HTERT RPE-1 (cell line): Measurements from ENCODE around the gene WDR31.
"Not testable (repeated sequence)": the region's sequence is repeated elsewhere in the genome, so short reads cannot be mapped to it uniquely, and the experiment has no call there.

ENCODE experiments used
- in situ Hi-C: fragments of 300-500 bp; cut with MboI; formaldehyde crosslinking; loops from 4 replicates; pipeline ENCODE4 v1.14.3; 2020; ENCODE audit warnings: low sequenced_read_pairs

WDR31 gene

DNA sequence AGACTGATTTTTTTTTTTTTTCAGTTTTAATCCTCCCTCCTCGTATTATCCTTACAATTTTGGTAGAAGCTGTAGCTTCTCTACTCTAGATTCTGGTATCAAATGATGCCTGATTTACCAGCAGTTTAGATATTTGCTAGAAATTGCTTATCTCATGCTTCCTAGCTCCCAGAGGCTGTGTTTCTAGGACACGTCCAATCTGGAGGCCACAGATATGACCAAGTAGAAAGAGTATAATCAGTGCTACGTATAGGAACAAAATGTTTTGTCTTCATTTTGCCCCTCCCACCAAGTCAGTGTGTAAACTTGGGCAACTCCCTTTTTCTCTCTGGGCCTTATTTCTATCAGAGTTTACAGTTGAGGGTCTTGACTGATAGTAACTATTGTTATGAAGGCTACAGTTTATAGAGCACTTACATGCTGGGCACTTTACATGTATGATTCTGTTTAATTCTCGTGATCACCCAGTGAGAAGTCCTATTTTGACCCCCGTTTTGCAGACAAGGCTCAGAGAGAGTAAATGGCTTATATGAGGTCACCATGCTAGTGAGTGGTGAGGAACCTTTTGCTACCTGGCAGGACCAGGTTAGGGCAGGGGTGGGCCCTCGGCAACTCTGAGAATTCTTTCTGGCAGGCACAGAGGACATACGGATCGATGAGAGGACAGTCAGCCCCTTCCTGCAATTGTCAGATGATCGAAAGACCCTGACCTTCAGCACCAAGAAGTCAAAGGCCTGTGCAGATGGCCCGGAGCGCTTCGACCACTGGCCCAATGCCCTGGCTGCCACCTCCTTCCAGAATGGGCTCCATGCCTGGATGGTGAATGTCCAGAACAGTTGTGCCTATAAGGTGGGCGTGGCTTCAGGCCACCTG lies 29.1 kb upstream of the WDR31 start:
- in situ Hi-C loops, result no loop called here

DNA sequence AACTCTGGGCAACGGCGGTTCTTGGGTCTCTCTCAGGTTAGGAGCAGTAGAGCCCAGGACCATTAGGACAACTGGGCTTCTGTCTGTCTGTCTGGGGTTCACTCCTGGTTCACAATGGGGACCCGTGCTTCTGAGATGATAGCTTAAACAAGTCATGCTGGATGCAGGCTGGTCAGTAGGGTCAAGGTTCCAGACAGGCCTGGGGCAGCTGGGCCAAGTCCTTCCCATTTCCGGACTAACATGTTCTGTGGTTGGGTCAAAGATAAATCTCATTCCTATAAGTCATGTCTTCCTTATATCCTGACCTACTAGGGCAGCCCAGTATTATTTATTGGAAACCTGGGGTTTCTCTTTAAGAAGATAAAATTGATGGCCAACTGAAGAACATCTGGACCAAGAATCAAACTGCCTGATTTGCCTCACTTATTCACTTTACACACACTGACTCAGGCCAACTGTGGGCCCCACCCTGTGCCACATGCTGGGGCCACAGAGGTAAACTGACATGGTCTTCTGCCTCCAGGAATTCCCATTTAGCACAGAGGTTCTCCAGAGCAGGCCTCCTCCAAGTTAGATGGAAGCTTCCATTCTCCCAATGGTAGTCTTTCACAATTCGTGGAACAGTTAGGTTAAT lies 28.4 kb upstream of the WDR31 start:
- in situ Hi-C loops, result no loop called here

DNA sequence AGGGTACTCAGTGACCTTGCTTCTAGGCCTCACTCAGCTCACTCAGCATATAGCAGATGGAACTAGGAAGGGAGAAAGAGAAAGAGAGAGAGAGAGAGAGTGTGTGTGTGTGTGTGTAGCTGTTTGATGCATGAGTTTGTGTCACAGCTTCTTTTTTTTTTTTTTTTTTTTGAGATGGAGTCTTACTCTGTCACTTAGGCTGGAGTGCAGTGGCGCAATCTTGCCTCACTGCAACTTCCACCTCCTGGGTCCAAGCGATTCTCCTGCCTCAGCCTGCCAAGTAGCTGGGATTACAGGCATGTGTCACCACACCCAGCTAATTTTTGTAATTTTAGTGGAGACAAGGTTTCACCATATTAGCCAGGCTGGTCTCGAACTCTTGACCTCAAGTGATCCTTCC lies 25.6 kb upstream of the WDR31 start:
- in situ Hi-C loops, result not testable (repeated sequence)

DNA sequence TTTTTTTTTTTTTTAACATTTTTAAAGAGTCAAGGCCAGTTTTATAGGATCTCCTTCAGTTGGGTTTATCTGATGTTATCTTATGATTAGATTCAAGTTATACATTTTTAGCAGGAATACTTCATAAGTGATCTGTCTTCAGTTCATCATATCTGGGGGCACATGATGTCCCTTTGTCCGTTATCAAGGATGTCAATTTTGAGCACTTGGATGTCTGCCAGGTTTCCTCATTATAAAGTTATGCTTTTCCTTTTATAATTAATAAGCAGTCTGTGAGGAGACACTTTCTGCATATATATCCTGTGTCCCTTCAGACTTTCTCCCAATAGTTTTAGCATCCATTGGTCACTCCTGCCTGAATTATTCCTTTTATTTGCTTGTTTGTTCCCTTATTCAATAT lies 24.9 kb upstream of the WDR31 start:
- in situ Hi-C loops, result no loop called here

DNA sequence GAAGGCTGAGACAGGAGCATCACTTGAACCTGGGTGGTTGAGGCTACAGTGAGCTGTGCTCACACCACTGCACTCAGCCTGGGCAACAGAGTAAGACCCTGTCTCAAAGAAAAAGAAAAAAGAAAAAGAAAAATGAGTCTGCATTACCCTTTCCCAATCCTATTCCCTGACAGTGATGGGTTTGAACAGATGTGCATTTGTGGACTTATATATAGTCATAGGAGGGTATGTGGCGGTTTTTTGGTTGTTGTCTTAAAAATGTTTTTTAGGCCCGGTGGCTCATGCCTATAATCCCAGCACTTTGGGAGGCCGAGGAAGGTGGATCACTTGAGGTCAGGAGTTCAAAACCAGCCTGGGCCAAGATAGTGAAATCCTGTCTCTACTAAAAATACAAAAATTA lies 23.3 kb upstream of the WDR31 start:
- in situ Hi-C loops, result no loop called here

GRCh38 chr9:113361304-113362018 lies 21.4 kb upstream of the WDR31 start:
- in situ Hi-C loops, result no loop called here

DNA sequence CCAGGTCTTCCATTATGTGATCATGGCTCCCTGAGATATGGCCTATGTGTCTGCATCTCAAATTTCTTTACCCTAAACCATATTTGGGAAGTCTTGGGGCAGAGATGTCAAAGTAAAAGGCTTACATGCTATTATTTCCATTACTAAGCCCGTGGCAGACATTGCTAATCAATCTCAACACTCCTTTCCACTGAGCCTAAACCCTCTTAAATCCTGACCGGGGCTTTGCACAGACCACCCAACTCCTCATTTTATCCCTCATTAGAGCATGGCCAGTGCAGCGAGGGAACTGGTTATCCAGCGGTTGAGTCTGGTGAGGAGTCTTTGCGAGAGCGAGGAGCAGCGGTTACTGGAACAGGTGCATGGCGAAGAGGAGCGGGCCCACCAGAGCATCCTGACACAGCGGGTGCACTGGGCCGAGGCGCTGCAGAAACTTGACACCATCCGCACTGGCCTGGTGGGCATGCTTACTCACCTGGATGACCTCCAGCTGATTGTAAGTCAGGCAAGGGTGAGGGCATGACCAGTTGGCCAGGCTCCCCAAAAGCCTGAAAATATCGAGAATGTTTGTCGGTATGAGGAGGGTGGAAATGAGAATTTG lies 20.3 kb upstream of the WDR31 start:
- in situ Hi-C loops, result no loop called here

DNA sequence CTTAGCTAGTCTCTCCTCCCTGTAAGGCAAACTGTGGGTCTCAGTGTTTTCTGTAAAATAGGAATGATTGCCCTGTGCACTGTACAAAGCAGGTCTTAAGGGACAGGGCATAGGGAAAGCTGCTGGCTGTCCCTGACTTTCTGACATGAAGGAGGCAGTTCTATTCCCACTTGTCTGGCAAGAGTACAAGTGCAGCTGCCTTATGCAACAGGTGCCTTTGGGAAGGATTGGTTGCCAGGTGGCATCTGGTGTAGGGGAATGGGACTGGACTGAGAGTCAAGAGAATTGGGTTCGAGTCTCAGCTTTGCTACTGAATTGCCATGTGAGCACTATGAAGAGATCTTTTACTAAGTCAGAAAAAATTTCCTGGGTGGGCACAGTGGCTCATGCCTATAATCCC lies 19.3 kb upstream of the WDR31 start:
- in situ Hi-C loops, result no loop called here

DNA sequence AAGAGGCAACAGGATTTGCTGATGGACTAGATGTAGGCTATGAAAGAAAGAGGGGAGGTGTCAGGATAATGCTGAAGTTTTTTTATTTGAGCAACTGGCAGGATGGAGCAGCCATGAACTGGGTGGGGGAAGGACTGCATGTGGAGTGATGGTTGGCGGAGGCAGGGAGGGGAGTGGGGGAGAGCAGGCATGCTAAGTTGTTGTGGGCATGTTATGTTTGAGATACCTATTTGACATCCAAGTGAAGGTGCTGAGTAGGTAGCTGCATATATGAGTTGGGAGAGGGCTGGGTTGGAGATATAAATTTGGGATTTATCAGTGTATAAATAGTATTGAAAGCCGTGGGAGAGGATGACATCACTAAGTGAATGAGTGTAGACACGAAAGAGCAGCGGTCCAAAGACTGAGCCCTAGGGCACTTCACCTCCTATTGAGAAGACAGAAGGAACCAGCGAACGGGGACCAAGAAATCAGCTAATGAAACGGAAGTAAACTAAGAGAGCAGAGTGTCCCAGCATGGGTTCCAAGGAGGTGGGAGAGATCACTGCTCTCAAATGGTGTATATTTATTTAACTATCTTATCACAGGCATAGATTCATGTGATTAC lies 16.7 kb upstream of the WDR31 start:
- in situ Hi-C loops, result no loop called here

DNA sequence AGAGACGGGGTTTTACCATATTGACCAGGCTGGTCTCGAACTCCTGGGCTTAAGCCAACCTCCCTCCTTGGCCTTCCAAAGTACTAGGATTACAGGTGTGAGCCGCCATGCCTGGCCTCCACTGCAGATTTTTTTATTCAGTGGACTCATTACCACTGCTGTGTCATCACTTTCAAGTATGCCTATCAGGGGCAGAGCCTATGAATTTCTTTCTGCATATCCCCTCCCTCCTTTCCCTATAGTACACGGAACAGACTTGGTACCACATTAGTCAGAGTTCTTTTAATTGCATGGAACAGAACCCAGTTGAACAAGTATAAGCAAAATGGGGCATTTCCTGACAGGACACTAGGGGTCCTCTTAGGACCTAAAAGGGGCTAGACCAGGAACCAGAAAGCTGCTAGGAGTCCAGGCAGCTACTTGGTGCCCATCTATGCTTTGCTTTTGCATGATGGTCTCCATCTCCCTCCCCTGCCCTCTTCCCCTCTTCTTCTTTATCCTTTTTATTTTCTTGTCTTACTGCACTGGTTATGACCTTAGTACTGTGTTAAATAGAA lies 15.0 kb upstream of the WDR31 start:
- in situ Hi-C loops, result no loop called here

- in situ Hi-C loops, result no loop called here
These were observed 12.3 kb upstream of the WDR31 start for GRCh38 chr9:113352411-113352810.

DNA sequence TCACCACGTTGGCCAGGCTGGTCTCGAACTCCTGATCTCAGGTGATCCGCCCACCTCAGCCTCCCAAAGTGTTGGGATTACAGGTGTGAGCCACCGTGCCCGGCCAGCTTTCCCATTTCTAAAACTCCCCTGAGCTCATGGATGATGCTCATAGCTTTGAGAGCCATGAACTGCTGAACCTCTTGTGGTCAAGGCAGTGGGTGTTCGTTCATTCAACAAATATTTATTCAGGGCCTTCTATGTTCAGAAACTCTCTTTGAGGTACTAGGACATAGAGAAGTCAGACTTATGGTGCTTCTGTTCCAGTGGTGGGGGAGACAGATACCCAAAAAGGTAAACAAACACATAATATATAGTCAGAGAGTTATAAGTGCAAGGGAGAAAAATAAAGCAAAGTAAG lies 11.9 kb upstream of the WDR31 start:
- in situ Hi-C loops, result no loop called here

GRCh38 chr9:113350937-113351336 lies 10.9 kb upstream of the WDR31 start:
- in situ Hi-C loops, result no loop called here

DNA sequence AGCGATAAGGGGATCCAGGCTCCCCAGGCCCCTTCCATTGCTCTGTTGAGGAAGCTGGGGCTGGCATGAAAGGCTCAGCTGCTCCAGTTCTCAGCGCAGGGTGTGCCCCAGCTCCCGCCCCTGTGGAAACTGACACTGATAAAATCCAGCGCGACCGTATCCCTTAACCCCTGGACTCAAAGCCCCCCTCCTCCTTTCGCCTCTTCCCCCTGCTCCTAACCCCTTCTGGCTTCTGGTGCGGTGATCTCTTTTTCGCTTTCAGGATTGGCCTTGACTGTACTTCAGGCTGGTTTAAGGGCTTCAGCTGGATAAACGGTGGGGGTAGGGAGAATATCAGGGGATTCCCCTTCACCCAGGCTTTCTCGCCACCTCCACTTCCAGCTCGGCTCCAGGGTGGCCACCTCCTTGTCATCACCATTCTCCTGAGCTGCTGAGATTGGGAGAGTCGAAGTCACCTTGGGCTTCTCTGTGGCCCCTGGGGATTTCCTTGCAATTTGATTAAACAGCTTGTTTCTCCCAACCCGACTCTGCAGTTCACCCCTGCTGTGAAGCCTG lies 10.1 kb upstream of the WDR31 start:
- in situ Hi-C loops, result no loop called here

GRCh38 chr9:113349445-113350094 lies 9.5 kb upstream of the WDR31 start, which contains the start of gene BSPRY:
Gene BSPRY, plus strand, starts transcription at chr9:113349541. Its CDS starts 39 bp downstream, at chr9:113349580.
- in situ Hi-C loops, result no loop called here

GRCh38 chr9:113349066-113349444 lies 9.0 kb upstream of the WDR31 start:
- in situ Hi-C loops, result no loop called here

DNA sequence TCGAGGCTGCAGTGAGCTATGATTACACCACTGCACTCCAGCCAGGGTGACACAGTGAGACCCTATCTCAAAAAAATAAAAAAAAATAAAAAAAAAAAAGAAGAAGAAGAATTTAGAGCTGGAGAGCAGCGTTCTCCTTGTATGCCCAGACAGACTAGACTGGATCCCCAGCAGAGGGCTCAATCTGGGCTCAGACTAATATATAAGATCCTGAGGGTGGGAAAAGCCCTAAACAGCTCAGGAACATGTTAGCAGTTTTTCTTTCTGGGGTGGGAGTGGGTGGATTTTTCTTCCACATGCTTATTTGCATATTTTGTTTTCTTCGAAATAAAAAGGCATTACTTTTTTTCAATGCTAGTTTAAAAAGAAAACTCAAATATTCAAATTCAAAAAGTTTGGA lies 8.4 kb upstream of the WDR31 start:
- in situ Hi-C loops, result no loop called here

DNA sequence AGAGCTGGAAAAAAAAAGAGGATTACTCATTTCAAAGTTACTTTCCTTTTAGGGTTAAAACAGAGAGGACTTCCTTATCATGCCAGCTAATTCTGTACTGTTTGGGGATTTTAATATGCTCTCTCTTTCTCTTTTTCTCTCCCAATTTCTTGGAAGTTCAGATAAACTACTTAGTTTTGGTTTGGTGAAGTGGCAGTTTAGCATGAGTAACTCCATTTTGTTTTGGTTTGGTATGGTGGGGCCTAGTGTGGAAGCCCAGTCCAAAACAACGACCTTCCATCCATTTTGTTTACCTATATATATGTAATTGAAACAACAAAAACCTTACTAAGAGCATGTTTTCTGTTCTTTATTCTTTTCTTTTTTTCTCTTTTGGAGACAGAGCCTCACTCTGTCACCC lies 5.6 kb upstream of the WDR31 start:
- in situ Hi-C loops, result no loop called here

- in situ Hi-C loops, result no loop called here
These were observed 5.1 kb upstream of the WDR31 start for GRCh38 chr9:113345190-113345589.

GRCh38 chr9:113343732-113344231 lies 3.7 kb upstream of the WDR31 start:
- in situ Hi-C loops, result no loop called here
